NCI-H2081 treated with DMSO at 0.1 percent for 48 hours (cell line): ENCODE measurements around the gene WNT4.

ENCODE experiments used
- DNase-seq: peaks from one replicate; lab custom pipeline; 2025; lab: John Stamatoyannopoulos, UW

WNT4 gene

DNA sequence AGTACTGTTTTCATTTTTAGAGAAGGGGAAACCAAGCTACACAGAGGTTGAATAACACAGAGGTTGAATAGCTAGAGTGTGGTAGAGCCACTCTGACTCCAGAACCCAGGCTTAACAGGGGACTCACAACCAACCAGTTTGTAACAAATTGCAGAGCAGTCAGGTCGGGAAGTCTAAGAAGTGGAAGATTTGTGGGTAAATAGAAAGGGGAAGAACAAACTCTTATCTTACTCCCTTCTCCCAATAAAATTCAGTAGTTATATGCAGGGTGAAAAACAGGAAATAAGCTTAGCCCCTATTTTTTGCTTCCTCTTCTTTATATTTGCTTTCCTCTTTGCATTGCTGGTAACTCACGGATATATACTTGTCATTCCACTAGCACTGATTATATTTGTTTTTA lies 67.2 kb downstream of the WNT4 start:
- no peak for DNase-seq

DNA sequence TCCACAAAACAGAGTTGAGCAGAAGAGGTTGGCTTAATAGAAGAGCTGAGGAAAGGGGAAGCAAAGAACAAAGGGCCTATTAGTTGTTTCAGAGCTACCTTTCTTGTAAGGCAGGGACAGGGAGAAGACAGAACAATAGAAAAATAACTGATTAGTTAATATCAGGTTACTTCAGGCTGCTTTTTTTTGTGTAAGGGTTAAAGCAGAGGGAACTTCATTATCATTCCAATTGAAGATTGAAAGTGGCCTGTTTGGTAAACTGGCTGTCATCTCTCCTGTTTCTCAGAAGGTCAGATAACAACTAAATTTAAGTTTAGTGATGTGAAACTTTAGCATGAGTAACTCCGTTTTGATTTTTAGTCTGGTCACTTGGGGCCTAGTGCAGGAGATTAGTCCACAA lies 68.1 kb downstream of the WNT4 start:
- no peak for DNase-seq

DNA sequence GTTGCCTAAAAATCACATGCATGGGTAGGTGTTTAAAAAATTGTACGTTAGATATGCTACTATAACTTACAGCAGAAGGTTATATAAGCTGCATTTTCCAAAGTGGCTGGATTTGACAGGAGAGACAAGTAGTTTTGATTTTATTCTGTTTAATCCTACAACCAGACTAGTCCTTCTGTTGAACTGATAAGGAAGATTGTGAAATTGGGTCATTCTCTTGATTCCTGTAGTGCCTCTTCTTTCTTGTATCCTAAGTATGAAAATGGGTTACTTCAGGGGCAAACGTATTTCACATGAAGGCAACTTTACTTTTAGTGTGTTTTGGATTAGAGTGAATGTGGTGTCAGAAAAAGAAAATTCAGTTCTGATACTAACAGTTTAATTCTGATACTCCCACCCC lies 71.4 kb downstream of the WNT4 start:
- no peak for DNase-seq
